ENCODE data around the gene ASTN1.

DNA sequence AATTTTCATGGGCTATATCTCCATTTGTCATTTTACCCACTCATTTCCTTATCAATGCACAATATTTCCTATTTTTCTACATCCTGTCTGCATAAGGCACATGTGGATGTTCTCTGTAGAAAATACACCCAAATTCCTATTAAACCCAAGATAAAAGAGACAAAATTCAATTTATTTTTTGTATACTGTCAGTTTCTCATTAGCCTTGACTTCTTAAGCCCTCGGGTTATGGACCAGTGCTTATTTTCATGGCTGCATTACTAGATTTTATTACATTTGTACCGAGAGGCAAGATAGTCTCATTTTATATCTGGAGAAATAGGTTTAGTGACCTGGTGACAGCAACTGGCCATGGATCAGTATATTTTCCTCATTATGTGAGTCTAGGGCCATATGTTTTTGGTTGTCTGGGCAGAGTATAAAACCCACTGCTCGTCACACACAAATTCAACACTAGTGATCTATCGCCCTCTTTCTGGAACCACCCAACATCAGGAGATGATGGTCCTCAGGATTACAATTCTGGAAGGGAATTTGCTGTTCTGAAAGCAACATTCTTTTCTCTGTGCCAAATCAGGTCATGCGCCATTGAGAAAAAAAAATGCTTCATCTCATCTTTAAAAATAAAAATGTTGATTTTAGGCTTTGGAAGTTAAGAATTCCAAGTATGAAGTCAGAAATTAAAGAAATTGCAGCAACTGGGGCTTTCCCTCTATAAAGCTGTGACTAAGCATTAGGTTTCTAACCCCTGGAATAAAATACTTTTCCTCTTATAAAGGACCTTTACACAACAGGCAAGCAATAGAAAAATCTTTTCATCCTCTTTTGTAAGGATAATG lies 81.4 kb downstream of the ASTN1 start:
- TF ChIP-seq YY1 (IDR thresholded peaks at IDR 0.05; ENCODE audit: insufficient read depth, insufficient read length): no peak
- TF ChIP-seq SUZ12 (IDR thresholded peaks at IDR 0.05; ENCODE audit: extremely low read depth, insufficient read depth, insufficient read length): no peak
- TF ChIP-seq ZNF274 (IDR thresholded peaks at IDR 0.05; ENCODE audit: low read depth, low read length): no peak

All from NT2/D1 (cell line).